Stimulated activated CD8-positive, alpha-beta memory T cell treated with anti-CD3 and anti-CD28 coated beads, Interleukin-15, amount 100 ng/mL, for 4 hours (primary cell): ENCODE measurements around the gene GGT1.
"Not testable (repeated sequence)": the region's sequence is repeated elsewhere in the genome, so short reads cannot be mapped to it uniquely, and the experiment has no call there.

ENCODE experiments used
- DNase-seq, 2 donors: peaks; one replicate each; pipeline ENCODE4 v3.0.0-alpha.2; 2020; ENCODE audit warnings: low read depth in 2 of 2

Gene GGT1

DNA sequence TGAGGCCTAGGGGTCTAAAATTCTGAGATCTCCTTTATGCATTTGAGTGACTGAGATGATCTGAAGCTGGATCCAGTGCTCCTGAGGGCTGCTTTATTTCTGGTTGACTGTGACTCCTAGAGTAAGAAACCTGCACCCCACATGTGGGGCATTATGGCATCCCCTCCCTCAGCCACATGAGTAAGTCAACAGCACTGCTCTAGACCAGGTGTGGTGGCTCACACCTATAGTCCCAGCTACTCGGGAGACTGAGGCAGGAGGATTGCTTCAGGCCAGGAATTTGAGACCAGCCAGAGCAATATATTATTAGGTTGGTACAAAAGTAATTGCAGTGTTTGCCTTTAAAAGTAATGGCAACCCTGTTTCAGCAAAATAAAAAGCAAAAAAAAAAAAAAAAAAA is 39.3 kb downstream of the GGT1 start:
- DNase-seq: not testable (repeated sequence)

DNA sequence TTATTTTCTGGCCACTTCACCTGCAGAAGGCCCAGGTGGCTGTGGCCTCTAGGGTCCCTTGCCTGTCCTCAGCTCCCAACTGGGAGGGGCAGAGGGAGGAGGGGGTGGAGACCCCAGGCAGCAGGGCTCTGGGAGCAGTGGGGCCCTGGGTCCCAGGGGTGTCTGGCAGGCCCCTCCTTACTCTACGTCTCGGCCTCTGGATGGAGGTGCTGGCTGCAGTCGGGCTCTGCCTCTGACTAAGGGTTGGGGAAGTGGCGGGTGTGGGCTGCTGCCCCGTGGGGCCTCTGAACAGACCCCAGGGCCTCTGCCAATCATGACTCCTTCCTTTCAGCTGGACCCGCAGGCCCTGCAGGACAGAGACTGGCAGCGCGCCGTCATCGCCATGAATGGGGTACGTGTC is 41.4 kb downstream of the GGT1 start:
- not testable (repeated sequence) for DNase-seq

DNA sequence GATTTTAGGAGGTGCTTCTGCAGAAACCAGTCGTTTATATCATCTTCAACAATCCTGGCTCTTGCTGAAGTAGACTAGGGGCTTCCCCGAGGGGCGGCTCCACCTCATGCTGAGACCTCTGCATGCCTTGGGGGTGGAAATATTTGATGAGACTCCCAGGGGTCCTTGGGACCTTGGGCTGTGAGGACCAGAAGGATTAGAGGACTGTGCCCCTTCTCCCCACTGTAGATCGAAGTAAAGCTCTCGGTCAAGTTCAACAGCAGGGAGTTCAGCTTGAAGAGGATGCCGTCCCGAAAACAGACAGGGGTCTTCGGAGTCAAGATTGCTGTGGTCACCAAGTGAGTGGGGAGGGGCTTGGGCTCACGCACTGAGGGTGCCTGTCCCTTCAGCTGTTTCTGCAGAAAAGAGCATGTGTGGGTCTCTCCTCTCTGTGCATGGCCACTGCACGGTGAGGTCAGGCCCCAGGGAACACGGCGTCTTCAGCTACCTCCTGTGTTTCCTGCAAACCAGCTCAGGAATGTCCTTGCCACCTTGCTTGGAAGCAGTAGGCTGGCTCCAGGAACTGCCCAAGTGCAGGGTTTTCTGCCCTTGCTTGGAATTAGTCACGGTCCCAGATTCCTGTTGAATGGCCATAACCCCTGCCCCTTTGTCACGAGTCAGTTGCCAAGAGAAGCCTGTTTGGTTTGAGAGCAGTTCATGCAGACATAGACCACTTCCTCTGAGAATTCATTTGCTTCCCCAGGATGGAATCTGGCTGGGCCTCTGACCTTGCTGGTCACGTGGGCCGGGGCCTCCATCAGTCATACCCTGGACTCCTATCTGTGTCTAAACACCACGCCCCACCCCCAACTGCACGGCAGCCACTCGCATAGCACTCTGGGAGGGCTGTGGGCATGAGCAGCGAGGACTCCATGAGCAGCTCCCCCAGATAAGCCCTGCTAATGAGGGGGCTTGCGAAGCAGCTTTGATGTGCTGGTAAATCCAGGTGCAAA is 42.7 kb downstream of the GGT1 start:
- not testable (repeated sequence) for DNase-seq

DNA sequence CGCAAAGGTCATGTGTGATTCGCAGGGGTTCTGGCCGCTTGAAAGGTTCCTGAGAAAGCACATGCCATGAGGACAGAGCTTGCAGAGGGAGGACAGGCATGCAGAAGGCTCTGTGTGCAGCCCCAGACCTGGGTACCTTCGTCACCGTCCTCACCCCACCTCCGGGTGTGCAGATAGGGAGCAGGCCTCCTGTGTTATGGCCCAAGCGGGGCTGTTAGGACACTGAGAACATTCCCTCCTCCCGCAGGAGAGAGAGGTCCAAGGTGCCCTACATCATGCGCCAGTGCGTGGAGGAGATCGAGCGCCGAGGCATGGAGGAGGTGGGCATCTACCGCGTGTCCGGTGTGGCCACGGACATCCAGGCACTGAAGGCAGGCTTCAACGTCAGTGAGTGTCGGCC is 43.8 kb downstream of the GGT1 start:
- not testable (repeated sequence) for DNase-seq

DNA sequence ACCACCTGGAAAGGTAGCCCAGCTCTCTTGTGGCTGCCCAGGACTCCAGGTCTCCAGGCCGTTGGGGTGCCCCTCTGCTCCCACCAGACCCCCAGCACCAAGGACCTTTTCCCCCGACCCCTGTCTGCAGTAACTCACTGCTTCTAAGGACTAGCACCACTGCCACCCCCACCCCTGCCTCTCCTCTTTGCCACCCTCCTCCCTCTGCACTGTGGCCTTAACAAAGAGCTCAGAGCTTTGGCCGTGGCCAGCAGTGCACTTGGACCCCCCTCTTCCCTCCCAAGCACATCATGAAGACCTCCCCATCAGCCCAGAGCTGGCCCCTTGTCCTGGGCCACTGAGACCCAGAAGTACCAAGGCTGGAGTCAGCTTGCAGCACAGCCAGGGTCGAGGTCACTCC is 46.4 kb downstream of the GGT1 start:
- DNase-seq: not testable (repeated sequence)

DNA sequence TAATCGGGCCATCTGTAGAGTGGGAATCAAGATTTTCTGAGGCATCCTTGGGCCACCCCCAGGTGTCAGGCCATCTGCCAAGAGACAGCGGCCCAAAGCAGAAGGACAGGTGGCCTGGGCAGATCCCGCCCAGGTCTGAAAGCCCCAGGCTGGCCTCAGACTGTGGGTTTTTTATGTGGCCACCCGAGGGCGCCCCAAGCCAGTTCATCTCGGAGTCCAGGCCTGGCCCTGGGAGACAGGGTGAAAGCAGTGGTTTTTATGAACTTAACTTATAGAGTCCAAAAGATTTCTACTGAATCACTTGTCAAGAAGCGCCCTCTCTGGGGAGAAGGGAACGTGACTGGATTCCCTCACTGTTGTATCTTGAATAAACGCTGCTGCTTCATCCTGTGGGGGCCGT is 47.9 kb downstream of the GGT1 start:
- not testable (repeated sequence) for DNase-seq

DNA sequence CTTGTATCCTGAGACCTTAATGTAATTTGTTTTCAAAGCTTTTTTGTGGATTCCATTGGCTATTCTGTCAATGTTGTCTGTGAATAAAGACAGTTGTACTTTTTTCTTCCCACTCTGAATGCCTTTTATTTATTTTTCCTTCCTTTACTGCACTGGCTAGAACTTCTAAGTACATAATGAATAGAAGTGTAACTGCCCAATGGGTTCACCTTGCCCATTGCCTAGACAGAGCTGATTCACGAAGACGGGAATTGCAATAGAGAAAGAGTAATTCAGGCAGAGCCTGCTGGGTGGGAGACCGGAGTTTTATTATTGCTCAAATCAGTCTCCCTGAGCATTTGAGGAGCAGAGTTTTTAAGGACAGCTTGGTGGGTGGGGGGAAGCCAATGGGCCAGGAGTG is 62.4 kb downstream of the GGT1 start:
- DNase-seq: not testable (repeated sequence)

DNA sequence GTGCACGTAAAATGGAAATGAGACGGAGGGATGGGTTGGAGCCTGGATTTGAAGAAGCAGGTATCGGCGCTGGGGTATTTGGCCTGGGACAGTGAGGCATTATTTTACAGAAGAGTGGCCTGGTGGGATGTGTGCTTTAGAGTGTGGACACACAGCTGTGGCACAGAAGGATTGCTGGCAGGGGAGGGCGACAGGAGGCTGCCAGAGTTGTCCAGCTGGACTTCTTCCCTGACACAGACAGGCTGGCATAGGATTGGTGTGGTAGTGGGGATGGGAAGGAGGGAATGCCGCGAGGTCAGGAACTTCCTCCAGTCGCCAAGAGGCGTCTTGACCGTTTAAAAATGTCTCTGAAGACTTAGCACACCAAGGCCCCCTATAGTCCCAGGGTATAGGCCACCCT is 64.9 kb downstream of the GGT1 start:
- DNase-seq: not testable (repeated sequence)

DNA sequence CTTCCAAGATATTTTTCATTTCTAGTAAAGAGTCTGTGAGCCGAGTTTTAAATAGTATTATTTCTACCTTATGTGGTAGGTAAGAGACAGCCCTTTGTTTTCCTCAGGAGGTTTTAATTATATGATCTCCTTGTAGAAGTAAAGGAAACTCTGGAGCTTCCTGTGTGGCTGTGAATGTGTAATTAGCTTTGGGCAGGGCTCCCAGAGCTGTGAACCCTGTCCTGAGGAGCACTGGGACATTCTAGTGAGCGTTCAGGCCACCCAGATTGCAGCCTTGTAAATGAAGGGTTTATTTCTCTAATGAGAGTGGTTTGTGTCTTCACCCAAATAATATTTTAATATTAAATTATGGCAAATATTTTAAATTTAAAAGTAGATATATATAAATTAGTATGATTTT is 69.5 kb downstream of the GGT1 start:
- DNase-seq: not testable (repeated sequence)
